Hematopoietic multipotent progenitor cell treated with erythropoietin and hydrocortisone succinate and interleukin-3 and kit ligand, for 15 days (in vitro differentiated cells): ENCODE data around the gene C4BPB.
A peak's percentile ranks its signal among the peaks of the same experiment; 100 is the strongest.

Source experiments
- DNase-seq: peaks from one replicate; pipeline ENCODE4 v3.0.0-alpha.2; 2015; ENCODE audit warnings: low spot score

C4BPB gene

DNA sequence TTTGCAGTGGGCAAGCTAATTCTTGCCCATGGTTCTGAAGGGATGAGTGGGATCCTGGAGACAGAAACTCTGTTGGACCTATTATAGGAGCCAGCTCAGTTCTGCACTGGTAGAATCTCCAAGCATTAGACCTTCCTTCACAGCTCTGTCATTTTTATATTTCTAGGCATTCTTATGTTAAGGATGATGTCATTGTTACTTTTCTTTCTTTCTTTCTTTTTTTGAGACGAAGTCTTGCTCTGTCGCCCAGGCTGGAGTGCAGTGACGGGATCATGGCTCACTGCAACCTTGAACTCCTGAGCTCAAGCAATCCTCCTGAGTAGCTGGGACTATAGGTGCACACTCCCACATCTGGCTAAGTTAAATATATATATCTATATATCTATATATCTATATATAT, 28.1 kb upstream of the C4BPB start:
- DNase-seq: no peak

DNA sequence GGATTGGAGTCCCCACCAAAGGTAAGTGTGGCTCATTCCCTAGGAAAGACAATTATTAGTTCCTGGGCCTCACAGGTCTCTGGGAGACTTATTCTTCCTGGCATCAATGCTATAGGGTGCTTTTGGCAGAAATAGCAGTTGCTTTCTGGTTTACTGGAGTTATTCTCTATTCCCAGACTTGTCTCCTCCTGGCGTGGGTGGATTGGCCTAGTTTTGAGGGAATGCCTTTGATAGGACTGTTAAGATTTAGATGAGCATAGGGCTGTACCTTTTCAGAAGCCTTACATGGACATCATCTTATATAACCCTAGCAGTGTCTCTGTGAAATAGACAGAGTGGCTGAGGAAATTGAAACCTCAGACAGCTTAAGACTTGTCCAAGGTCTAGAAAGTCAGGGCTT, 26.6 kb upstream of the C4BPB start:
- DNase-seq: no peak

DNA sequence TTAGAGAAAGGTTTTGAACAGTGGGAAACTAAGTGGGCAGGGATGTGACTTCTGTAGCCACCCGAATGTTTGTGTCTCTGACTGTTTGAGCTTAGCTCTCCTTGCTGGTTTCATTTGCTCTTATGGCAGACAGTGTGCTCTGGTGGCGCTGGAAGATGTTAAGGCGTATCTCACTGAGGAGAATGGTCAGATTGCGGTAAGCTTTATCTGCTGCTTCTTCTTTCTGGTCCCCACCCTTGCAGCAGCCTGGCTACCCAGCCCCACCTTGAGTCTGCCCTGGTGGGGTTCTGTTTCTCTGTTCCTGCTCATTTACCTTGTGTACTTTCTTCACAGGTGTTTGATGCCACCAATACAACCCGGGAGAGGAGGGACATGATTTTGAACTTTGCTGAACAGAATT, 25.6 kb upstream of the C4BPB start:
- no peak for DNase-seq

DNA sequence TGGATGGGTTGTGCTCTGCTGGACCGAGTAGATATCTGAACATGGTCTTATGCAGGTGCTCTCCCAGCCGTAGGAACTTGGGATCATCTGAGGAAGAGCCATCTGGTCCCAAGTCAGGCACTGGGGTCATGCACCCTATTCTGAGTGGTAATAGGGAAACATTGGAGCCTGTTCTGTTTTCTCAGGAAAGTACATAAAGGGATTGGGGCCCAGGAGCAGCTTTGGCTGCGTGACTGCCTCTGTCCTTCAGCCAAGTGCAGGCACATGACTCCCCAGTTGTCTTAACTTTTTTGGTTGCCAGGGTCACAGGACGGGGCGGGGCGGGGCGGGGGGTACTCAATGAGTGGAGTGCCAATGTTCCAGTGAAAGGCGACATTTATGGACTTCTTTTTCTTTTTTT, 24.1 kb upstream of the C4BPB start:
- no peak for DNase-seq

DNA sequence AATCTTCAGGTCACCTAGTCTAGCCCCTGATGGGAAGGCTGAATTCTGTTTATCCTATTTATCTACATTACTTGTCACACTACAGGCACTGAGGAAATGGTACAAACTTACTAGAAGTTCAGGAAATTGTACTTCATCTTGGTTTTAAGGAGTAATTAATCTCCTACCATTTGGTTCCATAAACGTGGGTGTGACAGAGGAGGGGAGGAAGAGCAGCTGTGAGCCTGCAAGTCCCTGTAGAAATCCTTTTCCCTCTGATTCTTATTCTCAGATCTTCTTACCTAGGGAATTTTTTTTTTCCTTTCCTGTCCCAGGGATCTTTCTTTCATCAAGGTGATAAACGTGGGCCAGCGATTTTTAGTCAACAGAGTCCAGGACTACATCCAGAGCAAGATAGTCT, 21.5 kb upstream of the C4BPB start:
- no peak for DNase-seq

DNA sequence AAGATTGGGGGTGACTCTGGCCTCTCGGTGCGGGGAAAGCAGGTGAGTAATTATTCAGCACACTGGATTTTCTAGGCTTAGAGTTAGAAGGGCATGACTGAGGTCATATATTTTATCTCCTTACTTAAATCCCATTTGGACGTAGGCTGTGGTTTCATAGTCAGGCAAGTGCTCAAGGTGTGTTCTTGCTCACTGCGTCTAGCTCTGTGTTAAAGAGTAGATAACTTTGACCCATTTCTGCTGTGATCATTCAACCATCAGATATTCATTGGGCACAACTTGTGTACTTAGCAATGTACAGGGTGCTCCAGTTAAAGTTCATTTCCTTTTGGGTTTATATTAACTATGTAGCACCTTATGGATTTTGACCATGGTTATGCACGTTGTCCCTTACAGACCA, 21.0 kb upstream of the C4BPB start:
- no peak for DNase-seq

DNA sequence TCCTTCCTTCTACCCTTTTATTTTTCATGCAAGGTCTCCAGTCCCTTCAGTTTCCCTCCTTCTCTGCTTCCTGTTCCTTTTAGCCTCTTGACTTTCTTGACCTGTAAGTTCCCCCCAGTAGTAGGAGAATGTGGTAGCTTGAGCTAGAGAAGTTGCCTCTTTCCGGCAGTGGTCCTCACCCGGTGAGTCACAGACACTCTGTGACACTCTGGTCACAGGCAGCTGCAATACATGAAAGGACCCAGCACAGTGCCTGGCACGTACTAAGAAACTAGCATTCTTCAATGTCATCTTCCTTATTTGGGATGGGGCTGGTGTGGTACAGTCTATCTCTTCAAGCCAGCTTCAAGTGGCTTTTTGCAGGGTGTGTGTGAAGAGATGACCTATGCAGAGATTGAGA, 19.6 kb upstream of the C4BPB start:
- DNase-seq: peak; percentile 49

DNA sequence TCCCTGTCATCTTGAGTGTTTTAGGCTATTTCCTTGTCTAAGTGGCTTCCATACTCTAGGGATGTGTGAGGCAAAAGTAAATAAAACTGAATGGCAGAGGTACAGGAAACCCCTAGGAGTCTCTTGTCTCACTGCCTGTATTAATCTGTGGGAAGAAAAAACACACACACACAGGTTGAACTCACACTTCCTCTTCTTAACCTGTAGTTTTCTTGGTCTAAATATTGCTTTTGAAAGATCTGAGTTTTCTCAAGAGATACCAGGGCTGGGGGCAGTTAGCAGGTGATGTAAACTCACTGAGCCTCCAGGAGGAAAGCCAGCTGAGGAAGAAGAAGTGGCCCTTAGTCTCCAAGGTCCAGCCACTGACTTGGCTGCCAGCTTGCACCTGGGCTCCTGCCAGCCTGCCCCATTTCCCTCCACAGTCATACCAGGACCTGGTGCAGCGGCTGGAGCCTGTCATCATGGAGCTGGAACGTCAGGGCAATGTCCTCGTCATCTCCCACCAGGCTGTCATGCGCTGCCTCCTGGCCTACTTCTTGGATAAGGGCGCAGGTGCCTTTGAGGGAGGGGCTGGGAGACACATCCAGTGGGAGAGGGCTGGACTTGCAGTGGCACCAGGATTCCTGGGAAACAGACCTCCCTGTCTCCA, 18.7 kb upstream of the C4BPB start:
- DNase-seq: no peak

DNA sequence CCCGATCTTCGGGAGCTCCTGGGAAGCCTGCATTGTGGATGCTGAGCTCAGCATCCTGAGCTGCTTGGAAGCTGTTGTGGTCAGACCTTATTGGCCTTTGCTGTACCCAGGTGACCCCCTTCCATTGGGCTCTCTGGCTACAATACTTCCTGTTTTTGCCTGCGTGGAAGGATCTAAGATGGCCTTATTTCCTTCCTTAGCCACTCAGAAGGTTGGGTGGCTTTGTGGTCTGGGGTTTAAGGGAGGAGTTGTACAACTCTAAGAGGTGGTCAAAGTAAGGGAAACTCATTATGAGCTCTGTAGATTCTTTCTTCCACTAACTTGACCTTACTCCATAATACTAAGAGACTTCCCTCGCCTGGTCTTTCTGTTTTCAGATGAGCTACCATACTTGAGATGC, 17.8 kb upstream of the C4BPB start:
- DNase-seq: no peak

DNA sequence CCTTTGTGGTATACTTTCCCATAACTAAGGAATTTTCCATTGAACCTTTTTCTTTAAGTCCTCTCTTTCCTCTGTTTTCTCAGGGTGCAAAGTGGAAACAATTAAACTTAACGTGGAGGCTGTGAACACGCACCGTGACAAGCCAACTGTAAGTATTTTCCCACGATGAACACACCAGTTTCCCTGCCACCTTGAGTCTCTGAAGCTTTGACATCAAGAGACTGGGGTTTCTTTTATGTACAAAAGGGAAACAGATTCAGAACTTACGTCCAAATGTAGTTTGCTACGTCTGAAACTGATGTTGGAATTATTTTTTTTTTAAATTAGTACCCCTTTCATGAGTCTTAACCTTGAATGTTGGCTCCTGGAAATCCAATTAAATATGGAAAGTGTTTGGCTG, 17.2 kb upstream of the C4BPB start:
- no peak for DNase-seq

DNA sequence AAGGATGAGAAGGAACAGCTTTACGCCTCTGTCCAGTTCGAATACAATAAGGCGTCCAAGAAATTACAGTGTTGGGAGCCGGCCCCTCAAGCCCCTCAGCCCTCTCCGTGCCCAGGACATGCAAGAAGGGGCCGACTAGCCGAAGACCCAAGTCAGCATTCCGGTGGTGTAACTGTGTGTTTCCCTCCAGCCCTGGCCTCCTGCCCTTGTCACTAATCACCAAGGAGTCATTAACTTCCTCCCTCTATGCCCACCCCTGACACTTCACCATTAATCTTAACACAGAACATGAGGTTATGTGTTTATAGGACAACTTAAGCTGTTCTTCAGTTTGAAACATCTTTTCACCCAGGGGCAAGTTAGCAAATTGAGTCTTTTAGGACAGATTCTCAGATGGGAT, 16.4 kb upstream of the C4BPB start:
- DNase-seq: no peak

DNA sequence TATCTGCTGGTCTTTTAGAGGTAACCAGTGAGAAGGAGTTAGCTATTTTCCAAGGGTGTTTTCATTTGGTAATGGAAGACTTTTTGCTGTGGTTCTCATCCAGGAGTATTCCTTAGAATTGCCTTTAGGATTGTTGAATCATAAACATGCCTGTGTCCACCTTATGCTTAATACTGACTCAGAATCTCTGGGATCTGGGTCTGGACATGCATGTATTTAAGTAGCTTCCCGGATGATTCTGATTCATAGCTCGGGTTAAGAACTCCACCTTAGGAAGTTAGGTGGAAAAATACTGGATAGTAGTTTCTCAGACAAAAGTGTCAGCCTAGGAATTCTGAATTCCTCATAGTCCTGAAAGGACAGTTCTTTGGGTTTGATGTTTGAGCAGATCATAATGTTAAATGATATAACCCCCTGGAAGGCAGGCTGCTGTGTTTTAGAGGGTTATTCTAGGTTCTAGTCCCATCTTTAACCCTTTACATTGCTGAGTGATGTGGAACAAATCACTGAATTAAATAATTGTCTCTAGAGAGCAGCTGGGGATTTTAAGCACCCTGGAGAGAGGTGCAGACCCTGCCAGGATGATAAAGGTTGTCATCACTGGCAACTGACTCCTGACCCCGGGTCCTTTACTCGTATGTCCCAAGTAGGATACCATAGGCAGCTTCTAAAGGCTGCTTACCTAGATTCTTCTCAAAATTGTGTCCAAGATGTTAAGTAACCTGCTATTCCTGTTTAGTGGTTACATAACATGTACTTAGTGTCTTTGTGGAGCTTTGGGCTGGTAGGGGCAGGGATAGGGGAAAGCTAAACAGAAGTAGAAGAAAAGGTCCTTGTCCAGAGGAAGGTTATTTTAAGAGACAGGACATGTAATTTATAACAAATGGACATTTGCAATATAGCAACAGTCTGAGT, 14.5 kb upstream of the C4BPB start:
- DNase-seq: no peak

DNA sequence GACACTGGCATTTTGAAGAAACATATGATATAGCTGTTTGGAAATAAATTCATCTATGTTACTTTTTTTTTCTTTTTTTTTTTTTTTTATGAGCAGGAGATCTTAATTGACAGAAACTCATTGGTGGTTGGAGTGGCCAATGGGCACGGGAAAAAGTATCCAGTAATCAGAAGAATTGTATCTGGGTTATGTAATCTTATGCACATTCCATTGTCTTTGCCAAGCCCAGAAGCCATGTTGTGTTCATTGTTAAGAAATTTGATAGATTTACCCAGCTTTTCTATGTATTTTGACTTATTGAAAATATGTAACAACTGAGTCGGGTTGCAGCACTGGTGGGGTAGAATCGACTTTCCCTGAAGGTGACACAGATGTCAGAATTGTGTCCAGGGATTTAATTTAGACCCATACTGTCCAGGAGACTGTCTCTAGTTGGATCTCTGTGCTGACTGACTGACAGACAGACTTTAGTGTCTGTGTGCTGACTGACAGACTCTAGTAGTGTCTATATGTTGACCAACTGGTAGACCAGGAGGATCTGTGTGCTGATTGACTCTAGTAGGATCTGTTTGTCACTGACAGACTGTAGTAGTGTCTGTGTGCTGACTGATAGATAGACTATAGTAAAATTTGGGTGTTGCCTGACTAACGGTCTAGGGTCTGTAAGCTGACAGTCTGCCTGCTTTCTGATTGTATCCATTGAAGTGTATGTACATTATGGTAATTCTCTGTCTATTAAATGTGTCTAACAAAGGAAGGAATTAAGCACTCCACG, 12.3 kb upstream of the C4BPB start:
- DNase-seq: peak; percentile 39

DNA sequence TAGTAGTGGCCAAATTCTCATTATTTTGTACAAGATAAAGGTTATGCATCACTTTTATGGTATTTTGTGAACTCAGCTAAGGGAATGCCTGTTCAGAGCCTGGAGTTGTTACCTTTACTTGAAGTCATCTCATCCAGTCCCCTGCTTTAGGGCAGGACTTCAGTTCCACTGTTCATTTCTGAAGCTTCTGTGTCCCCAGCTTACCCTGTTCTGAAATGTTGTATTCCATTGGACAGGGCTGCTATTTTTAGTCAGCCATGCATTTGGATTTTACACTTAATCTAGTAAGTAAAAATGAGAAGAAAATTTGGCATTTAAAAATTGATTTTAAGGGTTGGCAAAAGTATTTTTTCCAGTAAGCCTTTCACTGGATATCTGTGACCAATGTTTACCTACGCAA, 11.6 kb upstream of the C4BPB start:
- no peak for DNase-seq

DNA sequence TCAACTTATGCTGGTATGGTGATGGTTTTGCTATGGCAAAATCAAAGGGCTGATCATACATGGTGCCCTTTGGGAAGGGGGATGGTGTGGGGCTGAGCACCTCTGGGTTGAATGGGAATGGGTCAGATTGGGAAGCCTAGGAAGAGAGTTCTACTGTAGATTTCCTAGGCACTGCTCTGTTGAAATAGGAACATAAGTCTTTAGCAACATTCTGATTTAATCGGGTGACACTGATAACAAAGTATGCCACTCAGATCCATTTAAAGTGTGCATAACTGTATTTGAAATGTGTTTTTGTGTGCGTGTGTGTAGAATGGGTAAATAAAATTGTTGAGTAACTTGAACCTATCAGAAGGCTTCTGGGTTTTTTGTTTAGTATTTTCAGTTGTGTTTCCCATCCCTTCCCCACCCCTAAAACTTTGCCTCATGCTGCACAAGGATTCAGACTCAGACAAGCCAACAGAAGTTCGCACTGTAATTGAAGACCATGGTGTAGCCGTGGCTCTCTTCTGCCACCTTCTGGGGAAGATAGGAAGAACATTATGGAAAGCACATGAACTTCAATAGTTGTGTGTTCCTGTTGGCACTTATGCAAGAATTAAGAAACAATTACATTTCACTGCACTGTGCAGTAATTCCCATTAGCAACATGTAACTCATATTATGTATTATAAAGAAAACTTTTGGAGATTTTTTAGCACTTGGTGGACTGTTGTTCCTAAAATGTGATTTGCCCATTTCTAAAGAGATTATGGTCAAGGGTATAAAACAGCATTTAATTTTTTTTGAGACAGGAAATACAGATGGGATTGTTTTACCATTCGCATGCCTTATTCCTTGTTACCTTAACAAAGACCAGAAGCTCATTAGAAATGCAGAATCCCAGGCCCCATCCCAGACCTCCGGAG, 10.9 kb upstream of the C4BPB start:
- peak; percentile 88 for DNase-seq

DNA sequence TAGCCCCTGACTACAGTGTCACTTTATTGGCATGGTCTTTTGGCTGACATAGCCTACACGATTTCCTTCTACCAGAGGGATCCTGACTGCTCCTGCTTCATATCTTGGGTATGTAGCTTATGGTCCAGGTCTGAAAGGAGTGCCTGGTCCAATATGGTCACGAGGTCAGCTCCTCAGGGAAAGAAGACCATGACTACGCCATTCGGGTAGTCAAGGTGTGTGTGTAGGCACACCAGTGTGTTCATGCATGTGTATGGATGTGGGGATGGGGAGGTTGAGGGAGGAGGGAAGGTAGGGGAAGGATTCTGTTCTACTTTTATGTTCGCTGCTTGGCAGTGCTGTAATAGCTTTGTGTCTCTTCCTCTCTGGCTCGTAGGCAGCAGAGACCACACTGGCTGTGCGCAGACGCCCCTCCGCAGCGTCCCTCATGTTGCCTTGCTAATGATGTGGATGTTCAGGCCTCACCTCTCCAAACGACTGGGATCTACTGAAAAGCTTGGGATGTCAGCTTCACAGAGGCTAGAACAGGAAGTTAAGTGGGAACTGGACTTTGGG, 10.0 kb upstream of the C4BPB start:
- DNase-seq: no peak

DNA sequence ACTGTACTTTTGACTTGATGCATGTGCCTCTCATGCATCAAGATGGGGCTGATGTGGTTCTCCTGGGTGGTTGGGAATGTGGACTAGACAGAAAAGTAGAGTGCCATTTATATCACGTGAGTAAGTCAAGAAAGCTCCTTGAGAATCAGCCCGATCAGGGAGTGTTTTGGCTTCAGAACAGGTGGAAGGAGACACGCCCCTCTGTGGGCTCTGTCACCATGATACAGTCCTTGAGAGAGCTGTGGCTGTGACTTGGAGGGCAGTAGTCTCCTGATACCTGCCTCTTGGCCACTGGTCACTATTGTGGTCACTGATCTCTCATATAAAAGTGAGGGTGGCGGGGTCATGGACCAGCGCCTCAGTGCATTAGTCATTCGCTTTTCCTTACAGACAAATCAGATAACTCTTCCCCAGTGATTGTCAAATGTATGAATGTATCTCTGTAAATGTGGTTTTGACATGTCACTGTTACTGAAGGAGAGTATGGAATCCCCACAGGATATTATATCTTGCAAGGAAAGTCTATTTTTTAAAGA, 8.9 kb upstream of the C4BPB start:
- DNase-seq: no peak

DNA sequence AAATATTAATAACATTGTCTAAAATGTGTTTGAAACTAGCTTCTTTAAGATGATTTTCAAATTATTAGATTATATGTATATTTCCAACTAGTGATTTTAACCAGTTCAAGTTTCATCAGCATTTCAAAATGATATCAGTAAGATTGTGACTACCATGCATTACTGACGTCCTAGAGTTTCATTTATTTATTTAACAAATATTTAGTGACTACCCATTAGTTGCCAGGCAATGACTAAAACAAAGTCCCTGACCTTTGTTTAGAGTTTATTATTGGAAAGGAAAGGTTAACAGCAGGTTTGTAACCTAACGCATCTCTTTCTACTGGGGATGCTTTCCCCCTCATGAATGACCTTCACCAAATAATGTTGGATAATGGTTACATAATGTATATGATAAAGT, 7.6 kb upstream of the C4BPB start:
- no peak for DNase-seq

DNA sequence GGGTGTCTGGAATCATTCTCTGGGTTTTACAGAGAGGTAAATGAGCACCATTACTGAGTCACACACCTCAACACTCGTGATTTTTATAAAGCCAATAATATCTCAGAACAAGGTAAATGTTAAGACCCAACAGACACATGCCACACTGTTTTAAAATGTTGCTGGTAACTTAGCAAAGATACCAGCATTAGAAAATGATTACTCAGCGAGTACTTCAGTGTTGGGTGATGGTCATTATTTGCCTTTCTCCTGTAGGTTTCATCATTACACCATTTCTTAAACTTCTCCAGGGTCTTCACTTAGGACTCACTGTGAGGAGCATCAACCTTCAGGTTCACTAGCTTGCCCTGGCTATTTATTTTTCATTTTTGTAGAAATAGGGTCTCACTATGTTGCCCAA, 6.9 kb upstream of the C4BPB start:
- no peak for DNase-seq

DNA sequence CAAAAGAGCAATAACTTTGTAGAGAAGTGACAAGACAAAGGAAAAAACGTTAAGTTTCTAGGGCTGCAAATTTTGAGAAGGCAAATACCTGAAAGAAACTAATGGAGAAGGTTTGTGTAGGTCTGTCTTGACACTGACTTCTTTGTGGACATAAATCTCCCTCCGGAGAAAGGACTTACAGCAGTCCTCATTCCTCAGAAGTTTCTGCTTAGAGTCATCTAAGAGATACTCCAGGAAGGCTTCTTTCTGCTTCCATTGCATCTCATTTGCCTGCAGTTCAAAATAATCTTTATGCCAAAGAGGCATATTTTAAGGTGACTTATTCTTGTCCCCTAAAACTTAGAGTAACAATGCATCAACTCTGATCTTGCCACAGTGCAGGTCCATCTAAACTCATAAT, 4.4 kb upstream of the C4BPB start:
- DNase-seq: no peak

DNA sequence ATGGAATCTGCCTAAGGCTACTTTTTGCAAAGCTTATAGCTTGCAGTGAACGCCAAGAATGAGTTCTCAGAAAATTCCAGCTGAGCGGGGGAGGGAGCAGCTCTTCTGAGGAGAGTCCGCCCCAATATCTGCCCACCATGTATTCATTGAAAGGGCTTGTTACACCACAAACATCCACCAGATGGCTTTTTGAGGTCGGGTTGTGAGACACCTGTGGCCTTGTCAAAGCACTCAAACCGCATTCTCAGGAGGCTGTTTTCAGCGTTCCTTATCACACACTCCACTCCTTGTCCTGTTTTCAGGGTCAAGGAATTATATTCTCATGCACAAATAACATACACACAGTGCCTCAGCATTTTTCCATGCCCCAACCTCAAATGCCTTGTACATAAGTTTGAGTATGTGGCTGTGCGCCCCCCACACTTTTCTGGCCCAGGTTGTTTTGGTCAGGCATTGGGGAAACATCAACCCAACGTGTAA, 3.9 kb upstream of the C4BPB start:
- DNase-seq: peak; percentile 71
